ENCODE measurements around the gene SPG11.

- TF ChIP-seq HMG20B (CRISPR knock-in tag; IDR thresholded peaks at IDR 0.05) (no peak), ZNF263 (CRISPR knock-in tag; IDR thresholded peaks at IDR 0.05; ENCODE audit: borderline replicate concordance) (no peak), REST (IDR thresholded peaks at IDR 0.05; ENCODE audit: borderline replicate concordance) (no peak), REST (CRISPR knock-in tag; IDR thresholded peaks at IDR 0.05; ENCODE audit: low read depth) (no peak), SMARCE1 (IDR thresholded peaks at IDR 0.05) (no peak), NR3C1 (CRISPR knock-in tag; IDR thresholded peaks at IDR 0.05) (no peak)
Observed at GRCh38 chr15:44584162-44584749, 79.2 kb downstream of the SPG11 start.

Data from K562 (cell line).